GM12878 (cell line): ENCODE data around the gene MCAT. TPM values are rescaled to one million over a fixed set of nuclear protein-coding genes. Genes with fewer than 3 reads are reported as not detected.

Source experiments
- ATAC-seq: fragments of 200-7000 bp; cut with Tn5 transposase; 3 replicates; pipeline ENCODE4 v1.9.1; 2020; ENCODE audit warnings: mild to moderate bottlenecking, moderate library complexity
- BruUV-seq: library from RNA; stranded (reverse); fragments of 400-500 nt; replicated peaks from 2 replicates; lab custom pipeline; 2021; lab: Mats Ljungman, UMichigan
- CTCF ChIA-PET: fragments of 300-600 bp; sonication (Branson Sonifier 250); formaldehyde crosslinking; extraction: SDS; loops from one replicate; lab custom pipeline; 2021; ENCODE audit warnings: inconsistent platforms; lab: Yijun Ruan, JAX
- POLR2A ChIA-PET: fragments of 350-600 bp; formaldehyde crosslinking; extraction: SDS; loops from one replicate; lab custom pipeline; 2021; ENCODE audit warnings: inconsistent platforms; lab: Charles Lee
- RAD21 ChIA-PET: fragments of 300-600 bp; sonication (Branson Sonifier 250); formaldehyde crosslinking; loops from one replicate; lab custom pipeline; 2023; ENCODE audit warnings: antibody characterized with exemption; ENCODE audit not compliant: unreplicated experiment; lab: Charles Lee
- SMC1A ChIA-PET: fragments of 300-600 bp; sonication (Branson Sonifier 250); formaldehyde crosslinking; loops from one replicate; lab custom pipeline; 2023; ENCODE audit not compliant: unreplicated experiment, uncharacterized antibody; lab: Charles Lee
- DNase-seq: peaks from one replicate; pipeline ENCODE4 v3.0.0-alpha.2; 2011; ENCODE audit warnings: low read depth, low spot score
- FAIRE-seq: peaks from 3 replicates; lab custom pipeline; 2011; peaks lifted over from hg19 to GRCh38; lab: Jason Lieb, UNC
- H2AFZ ChIP-seq: 2 replicates; pipeline ENCODE4 v1.6.0; 2011; ENCODE audit warnings: low read depth, low read length, control low read depth; ENCODE audit not compliant: control insufficient read depth
- H3K27ac ChIP-seq: 2 replicates; pipeline ENCODE4 v1.5.1; 2011; ENCODE audit warnings: control low read depth; ENCODE audit not compliant: control insufficient read depth, insufficient read depth
- H3K27me3 ChIP-seq, 2 experiments: replicated peaks in 1 of 2; 2 replicates each; pipeline versions ENCODE4 v1.6.0 to v1.6.1; 2011; ENCODE audit warnings: low read length in 1 of 2; ENCODE audit not compliant: control insufficient read depth in 2 of 2, insufficient read depth in 2 of 2
- H3K36me3 ChIP-seq, 2 experiments: 2 replicates each; pipeline ENCODE4 v1.5.1; 2011; ENCODE audit warnings: low read length in 1 of 2; ENCODE audit not compliant: control insufficient read depth in 2 of 2, insufficient read depth in 2 of 2
- H3K4me1 ChIP-seq: 2 replicates; pipeline ENCODE4 v1.6.1; 2011; ENCODE audit warnings: mild to moderate bottlenecking, low read length, moderate library complexity, mixed read lengths; ENCODE audit not compliant: control insufficient read depth, insufficient read depth
- H3K4me2 ChIP-seq: 2 replicates; pipeline ENCODE4 v1.6.0; 2011; ENCODE audit warnings: control low read depth; ENCODE audit not compliant: control insufficient read depth, insufficient read depth
- H3K4me3 ChIP-seq: fragments of 200-600 bp; sonication (generic); 2 replicates; pipeline ENCODE4 v1.5.1; 2016
- H3K79me2 ChIP-seq: 2 replicates; pipeline ENCODE4 v1.6.0; 2011; ENCODE audit warnings: low read length; ENCODE audit not compliant: control insufficient read depth, insufficient read depth
- H3K9ac ChIP-seq: 2 replicates; pipeline ENCODE4 v1.8.0; 2011; ENCODE audit warnings: low read length, control low read depth, mixed read lengths; ENCODE audit not compliant: control insufficient read depth, insufficient read depth
- H3K9me3 ChIP-seq: replicated peaks from 3 replicates; pipeline ENCODE4 v1.5.1; 2011; ENCODE audit warnings: mild to moderate bottlenecking, low read length; ENCODE audit not compliant: control insufficient read depth, insufficient read depth
- H4K20me1 ChIP-seq: 2 replicates; pipeline ENCODE4 v1.6.0; 2011; ENCODE audit not compliant: control insufficient read depth, insufficient read depth
- HDAC2 ChIP-seq: fragments of 200-600 bp; sonication (generic); IDR thresholded peaks from 2 replicates; pipeline ENCODE4 v1.6.1; 2017
- PRDM15 ChIP-seq: fragments of 450-650 bp; formaldehyde crosslinking; IDR thresholded peaks from 2 replicates; pipeline ENCODE4 v1.4.0; 2020; ENCODE audit warnings: mild to moderate bottlenecking, moderate library complexity
- RCOR1 ChIP-seq: conservative IDR thresholded peaks from 2 replicates; pipeline ENCODE4 v1.6.1; 2012; ENCODE audit warnings: low read depth, low read length, improper control_type of control experiment
- SMAD1 ChIP-seq: fragments of 450-650 bp; IDR thresholded peaks from 2 replicates; pipeline ENCODE4 v1.6.1; 2018; ENCODE audit warnings: mild to moderate bottlenecking, low read depth; ENCODE audit not compliant: partially characterized antibody
- WRNIP1 ChIP-seq: IDR thresholded peaks from 2 replicates; pipeline ENCODE4 v1.6.1; 2011; ENCODE audit warnings: low read depth, low read length, improper control_type of control experiment, borderline replicate concordance
- WGBS: methylation state at CpG from one replicate; pipeline ENCODE4 v1.1.6; 2016; ENCODE audit warnings: low lambda C conversion rate; ENCODE audit not compliant: insufficient replicate concordance, insufficient coverage; ENCODE audit errors: missing lambda C conversion rate; 5-methylcytosine and 5-hydroxymethylcytosine counted together
- in situ Hi-C: fragments of 300-500 bp; cut with MboI; formaldehyde crosslinking; loops from 9 replicates; pipeline ENCODE4 v1.14.3; 2018; ENCODE audit warnings: mixed read lengths
- intact Hi-C: fragments of 100-400 bp; cut with micrococcal nuclease; formaldehyde crosslinking; loops from one replicate; pipeline ENCODE4 v1.14.2; 2022; ENCODE audit not compliant: unreplicated experiment
- polyA plus RNA-seq, 11 experiments: library from polyadenylated mRNA; depleted of rRNA in 4 of 11; unstranded in 6 of 11; stranded (reverse) in 5 of 11; fragments of >200 nt; fragmentation: Nextera tagmentation in 4 of 11; fragmentation: Illumina TruSeq in 1 of 11; extraction: Ambion mirVana in 4 of 11; extraction: Trizol in 1 of 11; gene quantifications; 1 replicate in 1 of 11; 2 replicates in 10 of 11; pipeline versions ENCODE4 v1.2.1 to v1.2.3, GENCODE V29; 2011 to 2016; ENCODE audit warnings: inconsistent platforms in 2 of 11, missing spikeins in 2 of 11, low read depth in 1 of 11
- total RNA-seq, 4 experiments: library from RNA; depleted of rRNA in 3 of 4; stranded (reverse); fragments of >200 nt in 3 of 4; fragmentation: Illumina TruSeq in 1 of 4; extraction: Trizol in 1 of 4; gene quantifications; 2 replicates each; pipeline versions ENCODE4 v1.2.1 to v1.2.3, GENCODE V29; 2013 to 2021
- TF ChIP-seq, protein P1 (sequence below): IDR thresholded peaks from 2 replicates; pipeline ENCODE4 v1.6.1; 2011; ENCODE audit warnings: mild to moderate bottlenecking, low read depth, low read length, moderate library complexity; ENCODE audit not compliant: insufficient replicate concordance

MCAT gene
- total and polyA plus RNA-seq, 10 of the 15 experiments (the other 5 are each of a cell fraction or from before 2014, with no cell fraction given), result 3.6 to 29.1 (median 19.3) TPM

GRCh38 chr22:43181321-43182076, 38.3 kb upstream of the MCAT start:
- in situ Hi-C loops (no loop called here), intact Hi-C loops (no loop called here)
- H3K36me3 ChIP-seq, result peaks cover 7% of the 10 kb centered on the region in 2 experiments; a peak in 3 of 4 replicates
- H3K27ac ChIP-seq, result no peak overlapping the region
- H3K27me3 ChIP-seq, result no peaks in the 10 kb centered on the region
- 75% methylated on average over 13 of the region's 13 CpGs for WGBS
- FAIRE-seq (no peak), DNase-seq (no peak), ATAC-seq (no peak)
- ChIA-PET POLR2A (no interaction called here), RAD21 (no interaction called here), SMC1A (no interaction called here), CTCF (no interaction called here)
- no TSS peak for BruUV-seq
- TF ChIP-seq SMAD1 (no peak), WRNIP1 (no peak), RCOR1 (no peak), HDAC2 (no peak), PRDM15 (CRISPR knock-in tag) (no peak)
- TF ChIP-seq, protein P1, sequence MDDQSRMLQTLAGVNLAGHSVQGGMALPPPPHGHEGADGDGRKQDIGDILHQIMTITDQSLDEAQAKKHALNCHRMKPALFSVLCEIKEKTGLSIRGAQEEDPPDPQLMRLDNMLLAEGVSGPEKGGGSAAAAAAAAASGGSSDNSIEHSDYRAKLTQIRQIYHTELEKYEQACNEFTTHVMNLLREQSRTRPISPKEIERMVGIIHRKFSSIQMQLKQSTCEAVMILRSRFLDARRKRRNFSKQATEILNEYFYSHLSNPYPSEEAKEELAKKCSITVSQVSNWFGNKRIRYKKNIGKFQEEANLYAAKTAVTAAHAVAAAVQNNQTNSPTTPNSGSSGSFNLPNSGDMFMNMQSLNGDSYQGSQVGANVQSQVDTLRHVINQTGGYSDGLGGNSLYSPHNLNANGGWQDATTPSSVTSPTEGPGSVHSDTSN, result no peak
- H2AFZ ChIP-seq, result no peak overlapping the region
- H3K9ac ChIP-seq, result no peak overlapping the region
- H3K4me2 ChIP-seq, result no peak overlapping the region
- no peak overlapping the region for H3K4me3 ChIP-seq
- peaks cover 6% of the 10 kb centered on the region for H3K4me1 ChIP-seq
- no peaks in the 10 kb centered on the region for H4K20me1 ChIP-seq
- H3K79me2 ChIP-seq, result peaks cover 14% of the 10 kb centered on the region
- H3K9me3 ChIP-seq, result no peaks in the 10 kb centered on the region
